Measurements from ENCODE around the gene CCDC150. TPM values are rescaled to one million over a fixed set of nuclear protein-coding genes. Genes with fewer than 3 reads are reported as not detected.

Gene CCDC150
- total and polyA plus RNA-seq, 4 donors = 0.78 to 6.3 (median 5.1) TPM

- Histone ChIP-seq H3K27ac (ENCODE audit: low read depth in 1 of 2, low read length in 2 of 2) (no peak overlapping the region), H3K4me3 (ENCODE audit: low read depth in 1 of 3, low read length in 3 of 3) (peak overlapping the region in 1 of 3 donors; percentile 6), H3K36me3 (ENCODE audit: control insufficient read depth in 4 of 4, insufficient read depth in 3 of 4, low read depth in 1 of 4, low read length in 3 of 4) (peaks cover 0 to 2% (median 0%) of the 10 kb centered on the region in 4 donors), H3K9ac (ENCODE audit: low read depth in 1 of 2, low read length in 2 of 2) (no peak overlapping the region), H3K27me3 (ENCODE audit: control insufficient read depth in 4 of 4, insufficient read depth in 4 of 4, low read length in 3 of 4) (no peaks in the 10 kb centered on the region), H3K9me3 (ENCODE audit: control insufficient read depth in 4 of 4, low read length in 3 of 4) (no peaks in the 10 kb centered on the region), H3K4me1 (ENCODE audit: control insufficient read depth in 4 of 4, insufficient read depth in 4 of 4, low read length in 3 of 4) (peaks cover 0 to 18% (median 5%) of the 10 kb centered on the region in 4 donors)
- DNase-seq (ENCODE audit: low spot score) = no peak
- TF ChIP-seq HNF4G (IDR thresholded peaks at IDR 0.05) (no peak), RXRA (IDR thresholded peaks at IDR 0.05) (no peak), SP1 (IDR thresholded peaks at IDR 0.05) (no peak), REST (IDR thresholded peaks at IDR 0.05) (no peak), HNF4A (conservative IDR thresholded peaks at IDR 0.05) (no peak), MAX (IDR thresholded peaks at IDR 0.05) (no peak), ATF3 (IDR thresholded peaks at IDR 0.05) (no peak), JUND (IDR thresholded peaks at IDR 0.05) (no peak), CTCF (IDR thresholded peaks at IDR 0.05; ENCODE audit: low read depth, low read length, missing input control) (no peak), FOXA1 (IDR thresholded peaks at IDR 0.05) (no peak), RAD21 (IDR thresholded peaks at IDR 0.05) (no peak), ZBTB33 (IDR thresholded peaks at IDR 0.05) (no peak), EGR1 (IDR thresholded peaks at IDR 0.05; ENCODE audit: low read depth in 2 of 2) (no peak), NR2F2 (IDR thresholded peaks at IDR 0.05) (no peak), TAF1 (conservative IDR thresholded peaks at IDR 0.05) (no peak), GABPA (IDR thresholded peaks at IDR 0.05 in 1 of 2, conservative IDR thresholded peaks at IDR 0.05 in 1 of 2) (no peak), YY1 (IDR thresholded peaks at IDR 0.05) (no peak)
Measured at GRCh38 chr2:196745711-196746110, 106.2 kb downstream of the CCDC150 start.
